Neural progenitor cell (in vitro differentiated cells): ENCODE measurements around the gene REPS1.

Source experiments
- EZH2 ChIP-seq: fragments of 200-600 bp; sonication (generic); IDR thresholded peaks from 2 replicates; pipeline ENCODE4 v1.6.1; 2017; ENCODE audit warnings: antibody characterized with exemption, mild to moderate bottlenecking, moderate library complexity
- EZH2phosphoT487 ChIP-seq: fragments of 200-600 bp; sonication (generic); IDR thresholded peaks from 2 replicates; pipeline ENCODE4 v1.6.1; 2017; ENCODE audit warnings: antibody characterized with exemption
- TF ChIP-seq, protein P1 (sequence below): fragments of 200-600 bp; sonication (generic); IDR thresholded peaks from 2 replicates; pipeline ENCODE4 v1.5.1; 2017; ENCODE audit warnings: antibody characterized with exemption, mild to moderate bottlenecking

DNA sequence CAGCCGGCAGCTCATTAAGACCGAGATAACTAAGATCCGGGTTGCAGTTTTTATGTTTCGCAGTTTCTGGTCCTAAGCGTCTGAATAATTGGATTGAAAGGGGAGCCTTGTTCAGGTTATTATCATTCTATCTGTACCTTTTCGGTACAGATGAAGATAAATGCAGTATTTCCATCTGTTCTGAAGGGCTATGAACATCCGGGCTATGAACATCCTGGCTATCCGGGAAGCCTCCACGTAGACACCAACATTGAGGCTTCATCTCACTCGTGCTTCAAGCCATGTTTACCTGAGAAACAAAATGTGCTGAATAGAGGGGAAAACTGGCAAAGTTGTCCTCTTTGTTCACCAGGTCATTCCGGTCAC, 399 bp upstream of the REPS1 start:
- TF ChIP-seq, protein P1, sequence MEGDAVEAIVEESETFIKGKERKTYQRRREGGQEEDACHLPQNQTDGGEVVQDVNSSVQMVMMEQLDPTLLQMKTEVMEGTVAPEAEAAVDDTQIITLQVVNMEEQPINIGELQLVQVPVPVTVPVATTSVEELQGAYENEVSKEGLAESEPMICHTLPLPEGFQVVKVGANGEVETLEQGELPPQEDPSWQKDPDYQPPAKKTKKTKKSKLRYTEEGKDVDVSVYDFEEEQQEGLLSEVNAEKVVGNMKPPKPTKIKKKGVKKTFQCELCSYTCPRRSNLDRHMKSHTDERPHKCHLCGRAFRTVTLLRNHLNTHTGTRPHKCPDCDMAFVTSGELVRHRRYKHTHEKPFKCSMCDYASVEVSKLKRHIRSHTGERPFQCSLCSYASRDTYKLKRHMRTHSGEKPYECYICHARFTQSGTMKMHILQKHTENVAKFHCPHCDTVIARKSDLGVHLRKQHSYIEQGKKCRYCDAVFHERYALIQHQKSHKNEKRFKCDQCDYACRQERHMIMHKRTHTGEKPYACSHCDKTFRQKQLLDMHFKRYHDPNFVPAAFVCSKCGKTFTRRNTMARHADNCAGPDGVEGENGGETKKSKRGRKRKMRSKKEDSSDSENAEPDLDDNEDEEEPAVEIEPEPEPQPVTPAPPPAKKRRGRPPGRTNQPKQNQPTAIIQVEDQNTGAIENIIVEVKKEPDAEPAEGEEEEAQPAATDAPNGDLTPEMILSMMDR = no peak
- no peak for TF ChIP-seq EZH2
- no peak for TF ChIP-seq EZH2phosphoT487
